Measurements from ENCODE around the gene LRRFIP2. TPM values are rescaled to one million over a fixed set of nuclear protein-coding genes. Genes with fewer than 3 reads are reported as not detected.

LRRFIP2 gene
- total RNA-seq, 1 donor from 2014 or later = 60.1 TPM

Other genes with a start within 250 kb of the LRRFIP2 start
- 22.1 TPM for gene TRANK1, start 229.5 kb downstream of the LRRFIP2 start, total RNA-seq
- gene EPM2AIP1, start 181.5 kb downstream of the LRRFIP2 start, total RNA-seq = 30.6 TPM
- gene MLH1, start 181.1 kb downstream of the LRRFIP2 start, total RNA-seq = 31.3 TPM
- 97.1 TPM for gene GOLGA4, start 68.7 kb upstream of the LRRFIP2 start, total RNA-seq